ENCODE data around the gene RSU1.

RSU1 gene

GRCh38 chr10:16656895-16657294 is 160.3 kb downstream of the RSU1 start:
- DNase-seq: no peak

GRCh38 chr10:16653224-16653623 is 164.0 kb downstream of the RSU1 start:
- no peak for DNase-seq

- no peak for DNase-seq
These were observed 165.1 kb downstream of the RSU1 start for GRCh38 chr10:16652154-16652553.

- no peak for DNase-seq
These were observed 167.5 kb downstream of the RSU1 start for GRCh38 chr10:16649757-16650156.

GRCh38 chr10:16648366-16648765 is 168.9 kb downstream of the RSU1 start:
- no peak for DNase-seq

- no peak for DNase-seq
These were observed 170.8 kb downstream of the RSU1 start for GRCh38 chr10:16646181-16647059.

- no peak for DNase-seq
These were observed 173.1 kb downstream of the RSU1 start for GRCh38 chr10:16644146-16644545.

- DNase-seq: no peak
These were observed 173.7 kb downstream of the RSU1 start for GRCh38 chr10:16643502-16643901.

GRCh38 chr10:16640153-16640552 is 177.1 kb downstream of the RSU1 start:
- no peak for DNase-seq

GRCh38 chr10:16639471-16639870 is 177.8 kb downstream of the RSU1 start:
- DNase-seq: no peak

- no peak for DNase-seq
These were observed 184.2 kb downstream of the RSU1 start for GRCh38 chr10:16632996-16633395.

GRCh38 chr10:16626697-16627096 is 190.5 kb downstream of the RSU1 start:
- no peak for DNase-seq

- DNase-seq: peak; percentile 32
These were observed 204.3 kb downstream of the RSU1 start for GRCh38 chr10:16612981-16613355.

GRCh38 chr10:16612115-16612980 is 204.9 kb downstream of the RSU1 start:
- DNase-seq: no peak

GRCh38 chr10:16611037-16611436 is 206.2 kb downstream of the RSU1 start:
- no peak for DNase-seq

- no peak for DNase-seq
These were observed 208.0 kb downstream of the RSU1 start for GRCh38 chr10:16609211-16609610.

GRCh38 chr10:16606923-16607322 is 210.3 kb downstream of the RSU1 start:
- DNase-seq: no peak

GRCh38 chr10:16606421-16606820 is 210.8 kb downstream of the RSU1 start:
- DNase-seq: no peak

- no peak for DNase-seq
These were observed 213.9 kb downstream of the RSU1 start for GRCh38 chr10:16603308-16603707.

GRCh38 chr10:16602104-16602775 is 215.0 kb downstream of the RSU1 start:
- peak; percentile 27 for DNase-seq

- no peak for DNase-seq
These were observed 217.6 kb downstream of the RSU1 start for GRCh38 chr10:16599662-16600061.

GRCh38 chr10:16597656-16598055 is 219.6 kb downstream of the RSU1 start:
- no peak for DNase-seq

- no peak for DNase-seq
These were observed 224.8 kb downstream of the RSU1 start for GRCh38 chr10:16592378-16592777.
